ENCODE results near the gene STON1.
A peak's percentile ranks its signal among the peaks of the same experiment; 100 is the strongest.
"Not testable (repeated sequence)": the region's sequence is repeated elsewhere in the genome, so short reads cannot be mapped to it uniquely, and the experiment has no call there.

STON1 gene

GRCh38 chr2:48530033-48530811 lies at the start of gene STON1:
TSS of gene STON1 (plus strand) at chr2:48530154. CDS start at chr2:48580634, 50,480 bp downstream.
- DNase-seq (ENCODE audit: low spot score), result no peak

- peak; percentile 39 for DNase-seq (ENCODE audit: low spot score)
Measured at GRCh38 chr2:48480526-48480925, 49.4 kb upstream of the STON1 start.

- DNase-seq (ENCODE audit: low spot score), result no peak
Measured at GRCh38 chr2:48482313-48482712, 47.6 kb upstream of the STON1 start.

- DNase-seq (ENCODE audit: low spot score), result no peak
Measured at GRCh38 chr2:48482769-48483168, 47.2 kb upstream of the STON1 start.

- no peak for DNase-seq (ENCODE audit: low spot score)
Measured at GRCh38 chr2:48483506-48483905, 46.4 kb upstream of the STON1 start.

- no peak for DNase-seq (ENCODE audit: low spot score)
Measured at GRCh38 chr2:48483916-48484315, 46.0 kb upstream of the STON1 start.

GRCh38 chr2:48488545-48488944 lies 41.4 kb upstream of the STON1 start:
- DNase-seq (ENCODE audit: low spot score), result no peak

- no peak for DNase-seq (ENCODE audit: low spot score)
Measured at GRCh38 chr2:48496849-48497248, 33.1 kb upstream of the STON1 start.

GRCh38 chr2:48504647-48505327 lies 25.2 kb upstream of the STON1 start:
- peak; percentile 18 for DNase-seq (ENCODE audit: low spot score)

- no peak for DNase-seq (ENCODE audit: low spot score)
Measured at GRCh38 chr2:48507111-48507510, 22.8 kb upstream of the STON1 start.

- DNase-seq (ENCODE audit: low spot score), result peak; percentile 42
Measured at GRCh38 chr2:48508461-48509124, 21.4 kb upstream of the STON1 start.

- DNase-seq (ENCODE audit: low spot score), result no peak
Measured at GRCh38 chr2:48510329-48510728, 19.6 kb upstream of the STON1 start.

- no peak for DNase-seq (ENCODE audit: low spot score)
Measured at GRCh38 chr2:48511849-48512470, 18.0 kb upstream of the STON1 start.

GRCh38 chr2:48512571-48512970 lies 17.4 kb upstream of the STON1 start:
- DNase-seq (ENCODE audit: low spot score), result no peak

GRCh38 chr2:48514348-48515003 lies 15.5 kb upstream of the STON1 start:
- DNase-seq (ENCODE audit: low spot score), result no peak

GRCh38 chr2:48515513-48515985 lies 14.4 kb upstream of the STON1 start:
- no peak for DNase-seq (ENCODE audit: low spot score)

GRCh38 chr2:48519593-48519992 lies 10.4 kb upstream of the STON1 start:
- DNase-seq (ENCODE audit: low spot score), result no peak

GRCh38 chr2:48524756-48525155 lies 5.2 kb upstream of the STON1 start:
- DNase-seq (ENCODE audit: low spot score), result not testable (repeated sequence)

- no peak for DNase-seq (ENCODE audit: low spot score)
Measured at GRCh38 chr2:48525269-48525943, 4.5 kb upstream of the STON1 start.

GRCh38 chr2:48527226-48527885 lies 2.6 kb upstream of the STON1 start:
- no peak for DNase-seq (ENCODE audit: low spot score)

- DNase-seq (ENCODE audit: low spot score), result no peak
Measured at GRCh38 chr2:48528431-48528830, 1.5 kb upstream of the STON1 start.
